Neutrophil (primary cell): ENCODE data around the gene ATXN1L.

Source experiments
- H3K27ac ChIP-seq: fragments of 200-600 bp; sonication (generic); 2 replicates; pipeline ENCODE4 v1.5.1; 2016; ENCODE audit warnings: mild to moderate bottlenecking, moderate library complexity
- H3K27me3 ChIP-seq: fragments of 200-600 bp; sonication (generic); 2 replicates; pipeline ENCODE4 v1.6.0; 2016; ENCODE audit warnings: mild to moderate bottlenecking
- H3K36me3 ChIP-seq: fragments of 200-600 bp; sonication (generic); 2 replicates; pipeline ENCODE4 v1.5.1; 2017
- H3K4me1 ChIP-seq, 2 experiments: fragments of 200-600 bp in 1 of 2; sonication (generic) in 1 of 2; 1 replicate in 1 of 2; 2 replicates in 1 of 2; pipeline versions ENCODE4 v1.5.1 to v1.6.1; 2013 to 2016; ENCODE audit warnings: low read depth in 1 of 2, low read length in 1 of 2, mild to moderate bottlenecking in 1 of 2, moderate library complexity in 1 of 2; ENCODE audit not compliant: control insufficient read depth in 1 of 2, insufficient read depth in 1 of 2
- H3K4me3 ChIP-seq, 2 experiments: fragments of 200-600 bp in 1 of 2; sonication (generic) in 1 of 2; 1 replicate in 1 of 2; 2 replicates in 1 of 2; pipeline ENCODE4 v1.5.1; 2013 to 2016; ENCODE audit warnings: low read depth in 1 of 2, low read length in 1 of 2, mild to moderate bottlenecking in 1 of 2, moderate library complexity in 1 of 2
- H3K9me3 ChIP-seq: fragments of 200-600 bp; sonication (generic); 2 replicates; pipeline ENCODE4 v1.5.1; 2016
- CTCF ChIP-seq: fragments of 200-600 bp; sonication (generic); IDR thresholded peaks from 2 replicates; pipeline ENCODE4 v1.5.1; 2016; ENCODE audit warnings: antibody characterized with exemption

Gene ATXN1L

GRCh38 chr16:71869089-71869488, 23.3 kb downstream of the ATXN1L start:
- H3K9me3 ChIP-seq: no peaks in the 10 kb centered on the region
- no peak overlapping the region for H3K4me3 ChIP-seq
- H3K27ac ChIP-seq: no peak overlapping the region
- no peaks in the 10 kb centered on the region for H3K27me3 ChIP-seq
- no peaks in the 10 kb centered on the region for H3K4me1 ChIP-seq
- peaks cover 18% of the 10 kb centered on the region for H3K36me3 ChIP-seq
- TF ChIP-seq CTCF: no peak

- peaks cover 4% of the 10 kb centered on the region for H3K36me3 ChIP-seq
- H3K27me3 ChIP-seq: no peaks in the 10 kb centered on the region
- no peak overlapping the region for H3K4me3 ChIP-seq
- no peak overlapping the region for H3K27ac ChIP-seq
- TF ChIP-seq CTCF: no peak
- H3K9me3 ChIP-seq: no peaks in the 10 kb centered on the region
- H3K4me1 ChIP-seq: no peaks in the 10 kb centered on the region
Measured at GRCh38 chr16:71870818-71871217, 25.0 kb downstream of the ATXN1L start.

GRCh38 chr16:71873199-71873598, 27.4 kb downstream of the ATXN1L start:
- no peak for TF ChIP-seq CTCF
- H3K36me3 ChIP-seq: peaks cover 5% of the 10 kb centered on the region
- no peak overlapping the region for H3K27ac ChIP-seq
- no peaks in the 10 kb centered on the region for H3K9me3 ChIP-seq
- H3K27me3 ChIP-seq: no peaks in the 10 kb centered on the region
- H3K4me3 ChIP-seq: no peak overlapping the region
- H3K4me1 ChIP-seq: no peaks in the 10 kb centered on the region

GRCh38 chr16:71878911-71879310, 33.1 kb downstream of the ATXN1L start:
- Histone ChIP-seq H3K9me3 (no peaks in the 10 kb centered on the region), H3K4me3 (no peak overlapping the region), H3K27me3 (no peaks in the 10 kb centered on the region), H3K36me3 (peaks cover 5% of the 10 kb centered on the region), H3K27ac (no peak overlapping the region), H3K4me1 (peaks cover 18 to 21% of the 10 kb centered on the region in 2 experiments)
- TF ChIP-seq CTCF: no peak

GRCh38 chr16:71880176-71880575, 34.4 kb downstream of the ATXN1L start:
- no peaks in the 10 kb centered on the region for H3K9me3 ChIP-seq
- peaks cover 5% of the 10 kb centered on the region for H3K36me3 ChIP-seq
- no peak overlapping the region for H3K27ac ChIP-seq
- no peak overlapping the region for H3K4me3 ChIP-seq
- TF ChIP-seq CTCF: no peak
- H3K4me1 ChIP-seq: peaks cover 27 to 30% of the 10 kb centered on the region in 2 experiments
- H3K27me3 ChIP-seq: no peaks in the 10 kb centered on the region
